Endothelial cell of umbilical vein (primary cell): Measurements from ENCODE around the gene ETV4. TPM values are rescaled to one million over a fixed set of nuclear protein-coding genes. Genes with fewer than 3 reads are reported as not detected.

Experiments used
- BruUV-seq: library from RNA; stranded (reverse); fragments of 400-500 nt; replicated peaks from 2 replicates; lab custom pipeline; 2021; lab: Mats Ljungman, UMichigan
- CTCF ChIA-PET: fragments of 300-600, 350-600 bp; sonication (Branson Sonifier 250); formaldehyde crosslinking; loops from one replicate; lab custom pipeline; 2021; ENCODE audit warnings: antibody characterized with exemption, inconsistent platforms; lab: Charles Lee
- POLR2A ChIA-PET: fragments of 300-600, 350-600 bp; sonication (Branson Sonifier 250); formaldehyde crosslinking; loops from one replicate; lab custom pipeline; 2021; ENCODE audit warnings: antibody characterized with exemption, inconsistent platforms; lab: Charles Lee
- DNase-seq: peaks from one replicate; pipeline ENCODE4 v3.0.0-alpha.2; 2011; ENCODE audit warnings: low read depth, low spot score
- FAIRE-seq: peaks from 2 replicates; lab custom pipeline; 2011; peaks lifted over from hg19 to GRCh38; lab: Jason Lieb, UNC
- H2AFZ ChIP-seq: 2 replicates; pipeline ENCODE4 v1.6.0; 2012; ENCODE audit warnings: low read depth, low read length, control low read depth, inconsistent platforms
- H3K27ac ChIP-seq: 2 replicates; pipeline ENCODE4 v1.5.1; 2011; ENCODE audit warnings: low read depth, mild to moderate bottlenecking, control low read depth, low read length, moderate library complexity; ENCODE audit not compliant: insufficient read depth
- H3K27me3 ChIP-seq, 2 experiments: 2 replicates each; pipeline versions ENCODE4 v1.6.0 to v1.6.1; 2011; ENCODE audit warnings: low read length in 2 of 2, mixed read lengths in 1 of 2; ENCODE audit not compliant: control insufficient read depth in 2 of 2, insufficient read depth in 2 of 2
- H3K36me3 ChIP-seq, 2 experiments: 2 replicates in 1 of 2; 3 replicates in 1 of 2; pipeline ENCODE4 v1.5.1; 2011; ENCODE audit warnings: low read length in 2 of 2, mild to moderate bottlenecking in 1 of 2, moderate library complexity in 1 of 2; ENCODE audit not compliant: control insufficient read depth in 2 of 2, insufficient read depth in 2 of 2; ENCODE audit errors: extremely low read depth in 1 of 2
- H3K4me1 ChIP-seq: 3 replicates; pipeline ENCODE4 v1.5.1; 2011; ENCODE audit warnings: mild to moderate bottlenecking, low read length; ENCODE audit not compliant: control insufficient read depth, insufficient read depth; ENCODE audit errors: extremely low read depth
- H3K4me2 ChIP-seq: 2 replicates; pipeline ENCODE4 v1.6.1; 2011; ENCODE audit warnings: low read length, control low read depth, mixed read lengths; ENCODE audit not compliant: insufficient read depth
- H3K4me3 ChIP-seq, 3 experiments: fragments of 200-600 bp in 1 of 3; sonication (generic), shearing (Covaris generic) in 1 of 3; replicated peaks in 1 of 3; 2 replicates each; pipeline ENCODE4 v1.5.1; 2011 to 2016; ENCODE audit warnings: control low read depth in 3 of 3, low read length in 3 of 3, mild to moderate bottlenecking in 2 of 3, inconsistent platforms in 1 of 3, low read depth in 1 of 3, moderate library complexity in 1 of 3; ENCODE audit not compliant: insufficient read depth in 1 of 3
- H3K79me2 ChIP-seq: 2 replicates; pipeline ENCODE4 v1.6.0; 2012; ENCODE audit warnings: low read length, inconsistent platforms; ENCODE audit not compliant: control insufficient read depth, insufficient read depth
- H3K9ac ChIP-seq: replicated peaks from 2 replicates; pipeline ENCODE3; 2011; ENCODE audit warnings: low read length, control low read depth; ENCODE audit not compliant: insufficient read depth; ENCODE audit errors: extremely low read depth
- H3K9me1 ChIP-seq: replicated peaks from 3 replicates; pipeline ENCODE4 v1.6.0; 2011; ENCODE audit warnings: mild to moderate bottlenecking, low read length; ENCODE audit not compliant: control insufficient read depth, insufficient read depth; ENCODE audit errors: extremely low read depth
- H3K9me3 ChIP-seq: replicated peaks from 2 replicates; pipeline ENCODE4 v1.5.1; 2012; ENCODE audit warnings: low read length, inconsistent platforms; ENCODE audit not compliant: control insufficient read depth, insufficient read depth
- H4K20me1 ChIP-seq: replicated peaks from 2 replicates; pipeline ENCODE3; 2011; ENCODE audit warnings: mild to moderate bottlenecking, low read length; ENCODE audit not compliant: control insufficient read depth, insufficient read depth; ENCODE audit errors: extremely low read depth
- FOS ChIP-seq: IDR thresholded peaks from 2 replicates; pipeline ENCODE4 v1.6.1; 2011; ENCODE audit warnings: mild to moderate bottlenecking, low read length, moderate library complexity, borderline replicate concordance; ENCODE audit not compliant: insufficient read depth
- GATA2 ChIP-seq: IDR thresholded peaks from 2 replicates; pipeline ENCODE4 v1.7.0; 2011; ENCODE audit warnings: low read depth, mild to moderate bottlenecking, moderate library complexity, mixed read lengths, low read length; ENCODE audit not compliant: insufficient read length, insufficient read depth
- POLR2A ChIP-seq: IDR thresholded peaks from 2 replicates; pipeline ENCODE4 v1.6.1; 2012; ENCODE audit warnings: low read depth, mild to moderate bottlenecking, control low read depth, low read length
- POLR2AphosphoS5 ChIP-seq: IDR thresholded peaks from 2 replicates; pipeline ENCODE4 v1.6.1; 2012; ENCODE audit warnings: low read depth, mild to moderate bottlenecking, control low read depth, low read length, moderate library complexity; ENCODE audit not compliant: insufficient read depth
- dilution Hi-C: fragments of 300-500 bp; cut with MboI; formaldehyde crosslinking; loops from one replicate; pipeline ENCODE4 v1.15.0; 2019; ENCODE audit warnings: low sequenced_read_pairs; ENCODE audit not compliant: extremely low pct_ligation_motif_present
- intact Hi-C: fragments of 100-400 bp; cut with micrococcal nuclease; formaldehyde crosslinking; loops from one replicate; pipeline ENCODE4 v1.10.0; 2022
- polyA plus RNA-seq, 4 experiments: library from polyadenylated mRNA; depleted of rRNA in 3 of 4; stranded (reverse) in 3 of 4; unstranded in 1 of 4; fragments of >200 nt; gene quantifications; 2 replicates each; pipeline versions ENCODE4 v1.2.1 to v1.2.3, GENCODE V29; 2011 to 2012; ENCODE audit warnings: missing spikeins in 1 of 4
- total RNA-seq: library from RNA; stranded (reverse); gene quantifications from 2 replicates; pipeline ENCODE4 v1.2.3, GENCODE V29; 2021

The ETV4 gene
- total and polyA plus RNA-seq, 2 donors (not counting 3 experiments of a cell fraction or from before 2014, with no cell fraction given): 7.3 to 32.2 TPM

- Histone ChIP-seq H4K20me1 (no peaks in the 10 kb centered on the region), H3K9me1 (no peaks in the 10 kb centered on the region), H3K9me3 (no peaks in the 10 kb centered on the region), H2AFZ (no peak overlapping the region), H3K36me3 (no peaks in the 10 kb centered on the region), H3K79me2 (no peaks in the 10 kb centered on the region), H3K4me1 (peaks cover 11% of the 10 kb centered on the region), H3K4me2 (no peak overlapping the region), H3K9ac (no peak overlapping the region), H3K4me3 (no peak overlapping the region), H3K27me3 (peaks cover 0 to 3% of the 10 kb centered on the region in 2 experiments), H3K27ac (no peak overlapping the region)
- CTCF ChIA-PET: no interaction called here
- intact Hi-C loops: no loop called here
- no peak for TF ChIP-seq GATA2
- no TSS peak for BruUV-seq
- dilution Hi-C loops: no loop called here
- no peak for DNase-seq
- FAIRE-seq: no peak
- POLR2A ChIA-PET: no interaction called here
Observed at GRCh38 chr17:43549496-43549895, 3.4 kb upstream of the ETV4 start.

GRCh38 chr17:43548689-43549379, 2.7 kb upstream of the ETV4 start:
- Histone ChIP-seq H3K9me1 (no peaks in the 10 kb centered on the region), H3K27me3 (peaks cover 0 to 3% of the 10 kb centered on the region in 2 experiments), H2AFZ (no peak overlapping the region), H3K4me1 (peaks cover 18% of the 10 kb centered on the region), H3K36me3 (no peaks in the 10 kb centered on the region), H4K20me1 (no peaks in the 10 kb centered on the region), H3K4me3 (no peak overlapping the region), H3K79me2 (peaks cover 5% of the 10 kb centered on the region), H3K9ac (no peak overlapping the region), H3K4me2 (no peak overlapping the region), H3K27ac (no peak overlapping the region), H3K9me3 (no peaks in the 10 kb centered on the region)
- intact Hi-C loops: no loop called here
- dilution Hi-C loops: no loop called here
- TF ChIP-seq FOS: no peak
- TF ChIP-seq POLR2A: no peak
- no peak for TF ChIP-seq GATA2
- TF ChIP-seq POLR2AphosphoS5: no peak
- CTCF ChIA-PET: interaction anchor here (0.7 kb wide), 1 partner anchor 28 kb away, joined by 4 read pairs; no protein-coding TSS in a partner anchor
- BruUV-seq: no TSS peak
- POLR2A ChIA-PET: interaction anchor here (0.6 kb wide), 1 partner anchor 63 kb away, joined by 6 read pairs; no protein-coding TSS in a partner anchor
- DNase-seq (no peak), FAIRE-seq (no peak)
